Keratinocyte (primary cell): ENCODE results near the gene FCER1G. TPM values are rescaled to one million over a fixed set of nuclear protein-coding genes. Genes with fewer than 3 reads are reported as not detected.

Experiments used
- DNase-seq: peaks from one replicate; pipeline ENCODE4 v3.0.0-alpha.2; 2011; ENCODE audit warnings: low read depth, missing footprints, low spot score
- FAIRE-seq: peaks from 2 replicates; lab custom pipeline; 2011; peaks lifted over from hg19 to GRCh38; lab: Jason Lieb, UNC
- H2AFZ ChIP-seq: 2 replicates; pipeline ENCODE4 v1.6.0; 2012; ENCODE audit warnings: low read length, control low read depth, inconsistent platforms; ENCODE audit not compliant: control insufficient read depth
- H3K27ac ChIP-seq: 2 replicates; pipeline ENCODE4 v1.5.1; 2011; ENCODE audit warnings: low read length; ENCODE audit not compliant: control insufficient read depth, insufficient read depth
- H3K27me3 ChIP-seq: 3 replicates; pipeline ENCODE4 v1.6.0; 2011; ENCODE audit warnings: low read length; ENCODE audit not compliant: control insufficient read depth, insufficient read depth; ENCODE audit errors: extremely low read depth
- H3K36me3 ChIP-seq, 2 experiments: 2 replicates in 1 of 2; 3 replicates in 1 of 2; pipeline ENCODE4 v1.5.1; 2011; ENCODE audit warnings: low read length in 2 of 2, mild to moderate bottlenecking in 1 of 2; ENCODE audit not compliant: control insufficient read depth in 2 of 2, insufficient read depth in 2 of 2; ENCODE audit errors: extremely low read depth in 1 of 2
- H3K4me1 ChIP-seq: 3 replicates; pipeline ENCODE4 v1.5.1; 2011; ENCODE audit warnings: low read length; ENCODE audit not compliant: control insufficient read depth, insufficient read depth; ENCODE audit errors: extremely low read depth
- H3K4me2 ChIP-seq: 3 replicates; pipeline ENCODE4 v1.6.0; 2011; ENCODE audit warnings: low read depth, low read length; ENCODE audit not compliant: control insufficient read depth, insufficient read depth; ENCODE audit errors: extremely low read depth
- H3K4me3 ChIP-seq, 3 experiments: fragments of 200-600 bp in 1 of 3; sonication (generic) in 1 of 3; 2 replicates in 2 of 3; 3 replicates in 1 of 3; pipeline ENCODE4 v1.5.1; 2011 to 2016; ENCODE audit warnings: low read length in 3 of 3, mild to moderate bottlenecking in 3 of 3, control low read depth in 2 of 3, inconsistent platforms in 1 of 3, low read depth in 1 of 3, mixed read lengths in 1 of 3, mixed run types in 1 of 3, moderate library complexity in 1 of 3; ENCODE audit not compliant: control insufficient read depth in 2 of 3, insufficient read depth in 2 of 3; ENCODE audit errors: extremely low read depth in 1 of 3
- H3K79me2 ChIP-seq: 2 replicates; pipeline ENCODE4 v1.6.0; 2012; ENCODE audit warnings: low read length; ENCODE audit not compliant: control insufficient read depth, insufficient read depth
- H3K9ac ChIP-seq: 3 replicates; pipeline ENCODE4 v1.6.0; 2011; ENCODE audit warnings: low read length; ENCODE audit not compliant: control insufficient read depth, insufficient read depth; ENCODE audit errors: extremely low read depth
- H3K9me1 ChIP-seq: 3 replicates; pipeline ENCODE4 v1.6.0; 2011; ENCODE audit warnings: low read length; ENCODE audit not compliant: control insufficient read depth, insufficient read depth; ENCODE audit errors: extremely low read depth
- H3K9me3 ChIP-seq: 2 replicates; pipeline ENCODE4 v1.5.1; 2012; ENCODE audit warnings: low read depth, low read length; ENCODE audit not compliant: control insufficient read depth
- H4K20me1 ChIP-seq: 3 replicates; pipeline ENCODE4 v1.6.0; 2011; ENCODE audit warnings: low read length; ENCODE audit not compliant: control insufficient read depth, insufficient read depth; ENCODE audit errors: extremely low read depth
- EZH2 ChIP-seq: IDR thresholded peaks from one replicate; pipeline ENCODE4 v1.6.1; 2012; ENCODE audit warnings: inconsistent platforms, mild to moderate bottlenecking, low read length, moderate library complexity
- dilution Hi-C: fragments of 300-500 bp; cut with MboI; formaldehyde crosslinking; loops from one replicate; pipeline ENCODE4 v1.7.0; 2020; ENCODE audit warnings: low sequenced_read_pairs; ENCODE audit not compliant: extremely low pct_ligation_motif_present
- polyA plus RNA-seq, 5 experiments: library from polyadenylated mRNA; depleted of rRNA in 3 of 5; stranded (reverse) in 3 of 5; stranded (forward) in 1 of 5; unstranded in 1 of 5; fragments of >200 nt; gene quantifications; 1 replicate in 1 of 5; 2 replicates in 3 of 5; 3 replicates in 1 of 5; pipeline versions ENCODE4 v1.2.1 to v1.2.3, GENCODE V29; 2011 to 2012; ENCODE audit warnings: missing spikeins in 2 of 5, low read depth in 1 of 5, low replicate concordance in 1 of 5
- TF ChIP-seq, protein P1 (sequence below), 3 experiments: IDR thresholded peaks in 1 of 3; conservative IDR thresholded peaks in 1 of 3; optimal IDR thresholded peaks in 1 of 3; 2 replicates in 2 of 3; 3 replicates in 1 of 3; pipeline versions ENCODE3 to v1.5.1; 2011; ENCODE audit warnings: low read length in 3 of 3, mild to moderate bottlenecking in 3 of 3, moderate library complexity in 2 of 3, control low read depth in 1 of 3, inconsistent platforms in 1 of 3; ENCODE audit not compliant: insufficient read depth in 2 of 3; ENCODE audit errors: extremely low read depth in 1 of 3

The FCER1G gene
- polyA plus RNA-seq, 1 donor (not counting 4 experiments of a cell fraction or from before 2014, with no cell fraction given): 1.2 TPM

GRCh38 chr1:161179698-161180097, 35.4 kb upstream of the FCER1G start:
- no peak for TF ChIP-seq EZH2
- TF ChIP-seq, protein P1, sequence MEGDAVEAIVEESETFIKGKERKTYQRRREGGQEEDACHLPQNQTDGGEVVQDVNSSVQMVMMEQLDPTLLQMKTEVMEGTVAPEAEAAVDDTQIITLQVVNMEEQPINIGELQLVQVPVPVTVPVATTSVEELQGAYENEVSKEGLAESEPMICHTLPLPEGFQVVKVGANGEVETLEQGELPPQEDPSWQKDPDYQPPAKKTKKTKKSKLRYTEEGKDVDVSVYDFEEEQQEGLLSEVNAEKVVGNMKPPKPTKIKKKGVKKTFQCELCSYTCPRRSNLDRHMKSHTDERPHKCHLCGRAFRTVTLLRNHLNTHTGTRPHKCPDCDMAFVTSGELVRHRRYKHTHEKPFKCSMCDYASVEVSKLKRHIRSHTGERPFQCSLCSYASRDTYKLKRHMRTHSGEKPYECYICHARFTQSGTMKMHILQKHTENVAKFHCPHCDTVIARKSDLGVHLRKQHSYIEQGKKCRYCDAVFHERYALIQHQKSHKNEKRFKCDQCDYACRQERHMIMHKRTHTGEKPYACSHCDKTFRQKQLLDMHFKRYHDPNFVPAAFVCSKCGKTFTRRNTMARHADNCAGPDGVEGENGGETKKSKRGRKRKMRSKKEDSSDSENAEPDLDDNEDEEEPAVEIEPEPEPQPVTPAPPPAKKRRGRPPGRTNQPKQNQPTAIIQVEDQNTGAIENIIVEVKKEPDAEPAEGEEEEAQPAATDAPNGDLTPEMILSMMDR (optimal IDR thresholded peaks at IDR 0.05 in 1 of 3, IDR thresholded peaks at IDR 0.05 in 1 of 3, conservative IDR thresholded peaks at IDR 0.05 in 1 of 3; ENCODE audit: extremely low read depth in 1 of 3, insufficient read depth in 2 of 3, low read length in 3 of 3): no peak
- no peaks in the 10 kb centered on the region for H3K27me3 ChIP-seq
- H3K9me3 ChIP-seq: no peaks in the 10 kb centered on the region
- DNase-seq (no peak), FAIRE-seq (no peak)
- no peaks in the 10 kb centered on the region for H3K9me1 ChIP-seq
- H3K4me3 ChIP-seq: no peak overlapping the region
- peaks cover 16% of the 10 kb centered on the region for H3K79me2 ChIP-seq
- no peak overlapping the region for H3K4me2 ChIP-seq
- no peak overlapping the region for H3K27ac ChIP-seq
- peaks cover 2 to 11% of the 10 kb centered on the region in 2 experiments for H3K36me3 ChIP-seq
- no peak overlapping the region for H2AFZ ChIP-seq
- H4K20me1 ChIP-seq: no peaks in the 10 kb centered on the region
- peaks cover 26% of the 10 kb centered on the region for H3K4me1 ChIP-seq
- dilution Hi-C loops: no loop called here
- H3K9ac ChIP-seq: no peak overlapping the region

- Histone ChIP-seq H2AFZ (no peak overlapping the region), H3K27ac (no peak overlapping the region), H3K79me2 (peaks cover 16% of the 10 kb centered on the region), H3K4me1 (peaks cover 26% of the 10 kb centered on the region), H3K9me1 (no peaks in the 10 kb centered on the region), H3K4me3 (no peak overlapping the region), H4K20me1 (no peaks in the 10 kb centered on the region), H3K9ac (no peak overlapping the region), H3K36me3 (peaks cover 0 to 5% of the 10 kb centered on the region in 2 experiments), H3K4me2 (no peak overlapping the region), H3K9me3 (no peaks in the 10 kb centered on the region), H3K27me3 (no peaks in the 10 kb centered on the region)
- dilution Hi-C loops: no loop called here
- DNase-seq (no peak), FAIRE-seq (no peak)
- no peak for TF ChIP-seq EZH2
- TF ChIP-seq, protein P1 (optimal IDR thresholded peaks at IDR 0.05 in 1 of 3, IDR thresholded peaks at IDR 0.05 in 1 of 3, conservative IDR thresholded peaks at IDR 0.05 in 1 of 3; ENCODE audit: extremely low read depth in 1 of 3, insufficient read depth in 2 of 3, low read length in 3 of 3): peak; percentile 19 to 42 (median 35)
Observed at GRCh38 chr1:161180639-161181038, 34.5 kb upstream of the FCER1G start.
